ENCODE measurements around the gene OR8H1.

DNA sequence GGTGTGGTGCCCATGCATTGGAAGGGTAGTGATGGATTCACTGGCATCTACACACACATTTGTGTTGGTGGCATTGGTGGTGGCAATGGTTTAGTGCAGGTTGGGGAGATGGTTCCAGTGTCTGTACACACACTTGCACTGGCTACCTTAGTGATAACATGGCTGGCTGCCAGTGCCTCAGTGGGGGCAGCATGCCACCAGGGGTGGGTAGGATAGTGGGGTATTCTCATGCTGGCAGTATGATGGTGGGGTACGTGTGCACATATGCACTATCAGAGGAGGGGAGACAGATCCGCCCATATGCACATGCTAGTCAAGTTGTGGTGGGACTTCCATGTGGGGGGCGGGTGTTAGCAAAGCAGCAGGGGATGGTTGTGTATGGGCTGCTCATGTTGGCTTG, 15.8 kb upstream of the OR8H1 start:
- TF ChIP-seq, protein P1, sequence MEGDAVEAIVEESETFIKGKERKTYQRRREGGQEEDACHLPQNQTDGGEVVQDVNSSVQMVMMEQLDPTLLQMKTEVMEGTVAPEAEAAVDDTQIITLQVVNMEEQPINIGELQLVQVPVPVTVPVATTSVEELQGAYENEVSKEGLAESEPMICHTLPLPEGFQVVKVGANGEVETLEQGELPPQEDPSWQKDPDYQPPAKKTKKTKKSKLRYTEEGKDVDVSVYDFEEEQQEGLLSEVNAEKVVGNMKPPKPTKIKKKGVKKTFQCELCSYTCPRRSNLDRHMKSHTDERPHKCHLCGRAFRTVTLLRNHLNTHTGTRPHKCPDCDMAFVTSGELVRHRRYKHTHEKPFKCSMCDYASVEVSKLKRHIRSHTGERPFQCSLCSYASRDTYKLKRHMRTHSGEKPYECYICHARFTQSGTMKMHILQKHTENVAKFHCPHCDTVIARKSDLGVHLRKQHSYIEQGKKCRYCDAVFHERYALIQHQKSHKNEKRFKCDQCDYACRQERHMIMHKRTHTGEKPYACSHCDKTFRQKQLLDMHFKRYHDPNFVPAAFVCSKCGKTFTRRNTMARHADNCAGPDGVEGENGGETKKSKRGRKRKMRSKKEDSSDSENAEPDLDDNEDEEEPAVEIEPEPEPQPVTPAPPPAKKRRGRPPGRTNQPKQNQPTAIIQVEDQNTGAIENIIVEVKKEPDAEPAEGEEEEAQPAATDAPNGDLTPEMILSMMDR (IDR thresholded peaks at IDR 0.05), result no peak
- TF ChIP-seq, protein P2, sequence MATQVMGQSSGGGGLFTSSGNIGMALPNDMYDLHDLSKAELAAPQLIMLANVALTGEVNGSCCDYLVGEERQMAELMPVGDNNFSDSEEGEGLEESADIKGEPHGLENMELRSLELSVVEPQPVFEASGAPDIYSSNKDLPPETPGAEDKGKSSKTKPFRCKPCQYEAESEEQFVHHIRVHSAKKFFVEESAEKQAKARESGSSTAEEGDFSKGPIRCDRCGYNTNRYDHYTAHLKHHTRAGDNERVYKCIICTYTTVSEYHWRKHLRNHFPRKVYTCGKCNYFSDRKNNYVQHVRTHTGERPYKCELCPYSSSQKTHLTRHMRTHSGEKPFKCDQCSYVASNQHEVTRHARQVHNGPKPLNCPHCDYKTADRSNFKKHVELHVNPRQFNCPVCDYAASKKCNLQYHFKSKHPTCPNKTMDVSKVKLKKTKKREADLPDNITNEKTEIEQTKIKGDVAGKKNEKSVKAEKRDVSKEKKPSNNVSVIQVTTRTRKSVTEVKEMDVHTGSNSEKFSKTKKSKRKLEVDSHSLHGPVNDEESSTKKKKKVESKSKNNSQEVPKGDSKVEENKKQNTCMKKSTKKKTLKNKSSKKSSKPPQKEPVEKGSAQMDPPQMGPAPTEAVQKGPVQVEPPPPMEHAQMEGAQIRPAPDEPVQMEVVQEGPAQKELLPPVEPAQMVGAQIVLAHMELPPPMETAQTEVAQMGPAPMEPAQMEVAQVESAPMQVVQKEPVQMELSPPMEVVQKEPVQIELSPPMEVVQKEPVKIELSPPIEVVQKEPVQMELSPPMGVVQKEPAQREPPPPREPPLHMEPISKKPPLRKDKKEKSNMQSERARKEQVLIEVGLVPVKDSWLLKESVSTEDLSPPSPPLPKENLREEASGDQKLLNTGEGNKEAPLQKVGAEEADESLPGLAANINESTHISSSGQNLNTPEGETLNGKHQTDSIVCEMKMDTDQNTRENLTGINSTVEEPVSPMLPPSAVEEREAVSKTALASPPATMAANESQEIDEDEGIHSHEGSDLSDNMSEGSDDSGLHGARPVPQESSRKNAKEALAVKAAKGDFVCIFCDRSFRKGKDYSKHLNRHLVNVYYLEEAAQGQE (IDR thresholded peaks at IDR 0.05; ENCODE audit: insufficient read depth in 1 of 2, low read depth in 2 of 2, low read length in 1 of 2), result no peak
- no peak for TF ChIP-seq POLR2AphosphoS5 (IDR thresholded peaks at IDR 0.05; ENCODE audit: low read depth, low read length)
